PC-3 (cell line): ENCODE data around the gene CRISP1.

Experiments used
- EZH2 ChIP-seq: fragments of 300-600 bp; sonication (generic); IDR thresholded peaks from one replicate; pipeline ENCODE4 v1.6.1; 2017; ENCODE audit warnings: antibody characterized with exemption, mild to moderate bottlenecking, low read length; ENCODE audit not compliant: unreplicated experiment
- TF ChIP-seq, protein P1 (sequence below): fragments of 300-600 bp; sonication (generic); conservative IDR thresholded peaks from 2 replicates; pipeline ENCODE4 v1.5.1; 2017; ENCODE audit warnings: antibody characterized with exemption, low read depth, mild to moderate bottlenecking, low read length

DNA sequence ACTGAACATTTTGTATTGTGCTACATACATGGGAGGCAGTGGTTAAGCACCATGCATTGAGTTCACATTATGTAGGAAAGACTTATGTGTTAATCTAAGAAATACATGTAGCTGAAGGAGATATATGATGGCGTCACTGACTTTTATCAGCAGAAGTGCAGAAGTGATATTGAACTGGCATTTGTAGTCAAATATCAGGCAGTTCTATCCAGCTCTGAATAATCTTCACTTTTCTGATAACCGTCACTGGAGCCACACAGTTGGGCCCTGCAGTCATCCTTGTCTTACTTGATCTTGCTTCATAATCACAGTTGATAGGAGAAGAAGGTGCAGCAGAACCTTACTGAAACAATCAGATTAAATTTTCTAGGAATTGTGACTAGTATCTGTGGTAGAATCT lies 26.4 kb downstream of the CRISP1 start:
- TF ChIP-seq, protein P1, sequence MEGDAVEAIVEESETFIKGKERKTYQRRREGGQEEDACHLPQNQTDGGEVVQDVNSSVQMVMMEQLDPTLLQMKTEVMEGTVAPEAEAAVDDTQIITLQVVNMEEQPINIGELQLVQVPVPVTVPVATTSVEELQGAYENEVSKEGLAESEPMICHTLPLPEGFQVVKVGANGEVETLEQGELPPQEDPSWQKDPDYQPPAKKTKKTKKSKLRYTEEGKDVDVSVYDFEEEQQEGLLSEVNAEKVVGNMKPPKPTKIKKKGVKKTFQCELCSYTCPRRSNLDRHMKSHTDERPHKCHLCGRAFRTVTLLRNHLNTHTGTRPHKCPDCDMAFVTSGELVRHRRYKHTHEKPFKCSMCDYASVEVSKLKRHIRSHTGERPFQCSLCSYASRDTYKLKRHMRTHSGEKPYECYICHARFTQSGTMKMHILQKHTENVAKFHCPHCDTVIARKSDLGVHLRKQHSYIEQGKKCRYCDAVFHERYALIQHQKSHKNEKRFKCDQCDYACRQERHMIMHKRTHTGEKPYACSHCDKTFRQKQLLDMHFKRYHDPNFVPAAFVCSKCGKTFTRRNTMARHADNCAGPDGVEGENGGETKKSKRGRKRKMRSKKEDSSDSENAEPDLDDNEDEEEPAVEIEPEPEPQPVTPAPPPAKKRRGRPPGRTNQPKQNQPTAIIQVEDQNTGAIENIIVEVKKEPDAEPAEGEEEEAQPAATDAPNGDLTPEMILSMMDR, result no peak
- TF ChIP-seq EZH2, result no peak
